ENCODE measurements around the gene MRPL21.

MRPL21 gene

DNA sequence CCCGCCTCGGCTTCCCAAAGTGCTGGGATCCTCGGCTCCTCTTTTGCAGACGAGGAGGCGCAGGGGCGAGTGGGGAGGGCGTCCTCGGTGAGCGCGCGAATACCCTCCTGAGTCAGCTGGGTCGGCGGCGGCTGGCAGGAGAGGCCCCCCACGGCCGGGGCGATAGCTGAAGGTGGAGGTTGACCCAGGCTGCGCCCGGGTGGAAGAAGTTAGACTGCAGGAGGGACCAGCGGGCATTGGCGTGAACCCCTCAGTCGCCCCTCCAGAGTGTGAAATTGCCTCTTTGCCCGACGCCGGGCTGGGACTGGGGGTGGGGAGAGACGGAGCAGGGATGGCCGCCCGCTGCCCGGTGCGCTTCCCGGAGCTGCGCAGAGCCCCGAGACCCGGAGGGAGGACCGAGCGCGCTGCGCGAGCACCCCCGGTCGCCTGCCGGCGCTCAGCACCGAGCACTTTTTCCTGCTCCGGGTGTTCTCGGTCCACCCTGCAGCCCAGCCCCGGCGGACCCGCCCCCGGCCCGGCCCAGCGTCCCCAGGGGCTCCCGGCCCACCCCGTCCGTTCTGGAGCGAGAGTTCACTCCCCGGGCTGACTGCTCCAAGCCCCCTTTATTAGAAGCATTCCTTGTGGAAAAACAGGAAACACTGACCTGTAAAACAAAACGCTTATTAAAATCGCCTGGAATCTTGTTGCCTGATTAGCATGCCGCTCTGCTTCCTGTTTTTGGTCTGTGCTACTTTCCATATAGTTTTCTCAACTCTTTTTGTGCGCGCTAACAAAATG lies 48.2 kb downstream of the MRPL21 start:
- Histone ChIP-seq H3K27ac (ENCODE audit: low read depth, low read length, poor library complexity, severe bottlenecking) (no peak overlapping the region), H3K4me2 (ENCODE audit: low read length) (no peak overlapping the region), H3K9me3 (ENCODE audit: low read length) (no peaks in the 10 kb centered on the region), H3K4me1 (ENCODE audit: insufficient read depth, low read length, severe bottlenecking) (no peaks in the 10 kb centered on the region), H3K36me3 (ENCODE audit: insufficient read depth, low read length) (no peaks in the 10 kb centered on the region), H3K27me3 (ENCODE audit: insufficient read depth, low read length) (no peaks in the 10 kb centered on the region), H3F3A (ENCODE audit: insufficient read depth, low read length) (no peaks in the 10 kb centered on the region), H4K20me1 (ENCODE audit: insufficient read depth, low read length) (no peaks in the 10 kb centered on the region), H3K9me2 (ENCODE audit: low read depth, low read length) (no peaks in the 10 kb centered on the region), H3K9ac (ENCODE audit: low read length) (no peak overlapping the region), H2AFZ (ENCODE audit: low read length) (no peak overlapping the region), H3K79me2 (ENCODE audit: insufficient read depth, low read length) (no peaks in the 10 kb centered on the region), H3K4me3 (ENCODE audit: low read depth, low read length, poor library complexity, severe bottlenecking) (no peak overlapping the region)
- TF ChIP-seq CTCF (IDR thresholded peaks at IDR 0.05; ENCODE audit: low read length) (no peak), EZH2 (IDR thresholded peaks at IDR 0.05; ENCODE audit: borderline replicate concordance, low read length) (no peak)

- H3K9me2 ChIP-seq (ENCODE audit: low read depth, low read length): no peaks in the 10 kb centered on the region
- H3K79me2 ChIP-seq (ENCODE audit: insufficient read depth, low read length): no peaks in the 10 kb centered on the region
- H3K9ac ChIP-seq (ENCODE audit: low read length): no peak overlapping the region
- no peaks in the 10 kb centered on the region for H4K20me1 ChIP-seq (ENCODE audit: insufficient read depth, low read length)
- TF ChIP-seq EZH2 (IDR thresholded peaks at IDR 0.05; ENCODE audit: borderline replicate concordance, low read length) (no peak), CTCF (IDR thresholded peaks at IDR 0.05; ENCODE audit: low read length) (no peak)
- no peaks in the 10 kb centered on the region for H3K36me3 ChIP-seq (ENCODE audit: insufficient read depth, low read length)
- H3K4me3 ChIP-seq (ENCODE audit: low read depth, low read length, poor library complexity, severe bottlenecking): no peak overlapping the region
- no peak overlapping the region for H3K4me2 ChIP-seq (ENCODE audit: low read length)
- H3K9me3 ChIP-seq (ENCODE audit: low read length): no peaks in the 10 kb centered on the region
- no peaks in the 10 kb centered on the region for H3K4me1 ChIP-seq (ENCODE audit: insufficient read depth, low read length, severe bottlenecking)
- H3F3A ChIP-seq (ENCODE audit: insufficient read depth, low read length): no peaks in the 10 kb centered on the region
- H2AFZ ChIP-seq (ENCODE audit: low read length): no peak overlapping the region
- no peaks in the 10 kb centered on the region for H3K27me3 ChIP-seq (ENCODE audit: insufficient read depth, low read length)
- H3K27ac ChIP-seq (ENCODE audit: low read depth, low read length, poor library complexity, severe bottlenecking): no peak overlapping the region
Observed at GRCh38 chr11:68854273-68854958, 49.2 kb downstream of the MRPL21 start.

- Histone ChIP-seq H3F3A (ENCODE audit: insufficient read depth, low read length) (no peaks in the 10 kb centered on the region), H2AFZ (ENCODE audit: low read length) (no peak overlapping the region), H3K4me1 (ENCODE audit: insufficient read depth, low read length, severe bottlenecking) (no peaks in the 10 kb centered on the region)
Observed at GRCh38 chr11:68852628-68853027, 51.0 kb downstream of the MRPL21 start.

More at GRCh38 chr11:68852628-68853027, 51.0 kb downstream of the MRPL21 start:
- Histone ChIP-seq H3K9me2 (ENCODE audit: low read depth, low read length) (no peaks in the 10 kb centered on the region), H3K27me3 (ENCODE audit: insufficient read depth, low read length) (no peaks in the 10 kb centered on the region), H3K4me3 (ENCODE audit: low read depth, low read length, poor library complexity, severe bottlenecking) (no peak overlapping the region), H4K20me1 (ENCODE audit: insufficient read depth, low read length) (no peaks in the 10 kb centered on the region), H3K9ac (ENCODE audit: low read length) (no peak overlapping the region), H3K36me3 (ENCODE audit: insufficient read depth, low read length) (no peaks in the 10 kb centered on the region), H3K9me3 (ENCODE audit: low read length) (no peaks in the 10 kb centered on the region), H3K27ac (ENCODE audit: low read depth, low read length, poor library complexity, severe bottlenecking) (no peak overlapping the region), H3K79me2 (ENCODE audit: insufficient read depth, low read length) (no peaks in the 10 kb centered on the region), H3K4me2 (ENCODE audit: low read length) (no peak overlapping the region)
- TF ChIP-seq EZH2 (IDR thresholded peaks at IDR 0.05; ENCODE audit: borderline replicate concordance, low read length): no peak
- no peak for TF ChIP-seq CTCF (IDR thresholded peaks at IDR 0.05; ENCODE audit: low read length)
